GM23338 (cell line): ENCODE data around the gene MPPED2. TPM values are rescaled to one million over a fixed set of nuclear protein-coding genes. Genes with fewer than 3 reads are reported as not detected.
"Not testable (repeated sequence)": the region's sequence is repeated elsewhere in the genome, so short reads cannot be mapped to it uniquely, and the experiment has no call there.

Experiments used
- ATAC-seq: fragments of 200-7000 bp; cut with Tn5 transposase; 3 replicates; pipeline ENCODE4 v1.9.1; 2020
- DNase-seq: peaks from one replicate; pipeline ENCODE4 v3.0.0-alpha.2; 2015; ENCODE audit warnings: low spot score
- H2AFZ ChIP-seq: fragments of 200-600 bp; sonication (generic); 2 replicates; pipeline ENCODE4 v1.8.0; 2016; ENCODE audit warnings: antibody characterized with exemption, mild to moderate bottlenecking, moderate library complexity
- H3F3A ChIP-seq: fragments of 200-600 bp; sonication (generic); replicated peaks from 2 replicates; pipeline ENCODE4 v1.8.0; 2017; ENCODE audit warnings: antibody characterized with exemption, mixed run types, low read depth
- H3K27ac ChIP-seq: fragments of 200-600 bp; sonication (generic); 2 replicates; pipeline ENCODE4 v1.6.1; 2016; ENCODE audit warnings: low read depth
- H3K27me3 ChIP-seq: fragments of 200-600 bp; sonication (generic); 2 replicates; pipeline ENCODE4 v1.8.0; 2016; ENCODE audit warnings: mild to moderate bottlenecking, mixed run types, moderate library complexity; ENCODE audit not compliant: insufficient read depth
- H3K36me3 ChIP-seq: fragments of 200-600 bp; sonication (generic); 2 replicates; pipeline ENCODE4 v1.8.0; 2016; ENCODE audit warnings: mild to moderate bottlenecking; ENCODE audit not compliant: insufficient read depth
- H3K4me1 ChIP-seq: fragments of 200-600 bp; sonication (generic); 2 replicates; pipeline ENCODE4 v1.8.0; 2016; ENCODE audit warnings: mild to moderate bottlenecking, moderate library complexity; ENCODE audit not compliant: insufficient read depth
- H3K4me2 ChIP-seq: fragments of 200-600 bp; sonication (generic); 2 replicates; pipeline ENCODE4 v1.7.1; 2017; ENCODE audit warnings: mixed run types
- H3K4me3 ChIP-seq: fragments of 200-600 bp; sonication (generic); 2 replicates; pipeline ENCODE4 v1.6.1; 2016; ENCODE audit warnings: mixed run types
- H3K79me2 ChIP-seq: fragments of 200-600 bp; sonication (generic); replicated peaks from 2 replicates; pipeline ENCODE4 v1.8.0; 2017; ENCODE audit warnings: mild to moderate bottlenecking; ENCODE audit not compliant: insufficient read depth
- H3K9me2 ChIP-seq: fragments of 200-600 bp; sonication (generic); 2 replicates; pipeline ENCODE4 v1.8.0; 2017; ENCODE audit not compliant: insufficient read depth
- H4K20me1 ChIP-seq: fragments of 200-600 bp; sonication (generic); replicated peaks from 2 replicates; pipeline ENCODE4 v1.8.0; 2017; ENCODE audit warnings: mild to moderate bottlenecking; ENCODE audit not compliant: insufficient read depth
- H3K27ac Mint-ChIP-seq: 2 replicates; pipeline ENCODE4 v1.8.0; 2020; ENCODE audit warnings: inconsistent platforms, mild to moderate bottlenecking, moderate library complexity, mixed read lengths
- H3K27me3 Mint-ChIP-seq: 3 replicates; pipeline ENCODE4 v1.8.0; 2022; ENCODE audit warnings: low read depth, mild to moderate bottlenecking, moderate library complexity, mixed read lengths, inconsistent platforms; ENCODE audit not compliant: insufficient read depth, poor library complexity
- H3K36me3 Mint-ChIP-seq: 3 replicates; pipeline ENCODE4 v1.8.0; 2021; ENCODE audit warnings: low read depth, mild to moderate bottlenecking, inconsistent platforms, moderate library complexity, mixed read lengths
- H3K4me1 Mint-ChIP-seq: 3 replicates; pipeline ENCODE4 v1.8.0; 2020; ENCODE audit warnings: mild to moderate bottlenecking, inconsistent platforms, mixed read lengths
- H3K4me3 Mint-ChIP-seq: 3 replicates; pipeline ENCODE4 v1.8.0; 2021; ENCODE audit warnings: moderate library complexity, mild to moderate bottlenecking, inconsistent platforms, mixed read lengths
- H3K9me3 Mint-ChIP-seq: 3 replicates; pipeline ENCODE4 v1.8.0; 2020; ENCODE audit warnings: moderate library complexity, mild to moderate bottlenecking, inconsistent platforms, mixed read lengths
- EZH2 ChIP-seq: fragments of 200-600 bp; sonication (generic); IDR thresholded peaks from one replicate; pipeline ENCODE4 v1.8.0; 2017; ENCODE audit warnings: antibody characterized with exemption, mild to moderate bottlenecking, low read depth; ENCODE audit not compliant: unreplicated experiment
- JUNB ChIP-seq: IDR thresholded peaks from one replicate; pipeline ENCODE4 v1.6.1; 2016; ENCODE audit warnings: antibody characterized with exemption; ENCODE audit not compliant: unreplicated experiment
- NANOG ChIP-seq: IDR thresholded peaks from 2 replicates; pipeline ENCODE4 v1.6.1; 2016; ENCODE audit warnings: antibody characterized with exemption, borderline replicate concordance
- ZNF331 ChIP-seq: fragments of 250-450 bp; sonication (Bioruptor Pico); IDR thresholded peaks from 2 replicates; pipeline ENCODE4 v1.5.0; 2020; ENCODE audit warnings: low read depth, mild to moderate bottlenecking, moderate library complexity
- polyA plus RNA-seq: library from polyadenylated mRNA; unstranded; fragments of >200 nt; fragmentation: Nextera tagmentation; extraction: Ambion mirVana; gene quantifications from 2 replicates; pipeline ENCODE4 v1.2.1, GENCODE V29; 2016
- total RNA-seq: library from RNA; depleted of rRNA; stranded (reverse); fragments of >200 nt; shearing (Covaris generic); gene quantifications from 2 replicates; pipeline ENCODE4 v1.2.3, GENCODE V29; 2014
- TF ChIP-seq, protein P1 (sequence below): IDR thresholded peaks from 2 replicates; pipeline ENCODE4 v1.6.1; 2016; ENCODE audit warnings: antibody characterized with exemption

The MPPED2 gene
- total and polyA plus RNA-seq, 2 experiments from 2014 or later, result 4.4 to 6.8 TPM

DNA sequence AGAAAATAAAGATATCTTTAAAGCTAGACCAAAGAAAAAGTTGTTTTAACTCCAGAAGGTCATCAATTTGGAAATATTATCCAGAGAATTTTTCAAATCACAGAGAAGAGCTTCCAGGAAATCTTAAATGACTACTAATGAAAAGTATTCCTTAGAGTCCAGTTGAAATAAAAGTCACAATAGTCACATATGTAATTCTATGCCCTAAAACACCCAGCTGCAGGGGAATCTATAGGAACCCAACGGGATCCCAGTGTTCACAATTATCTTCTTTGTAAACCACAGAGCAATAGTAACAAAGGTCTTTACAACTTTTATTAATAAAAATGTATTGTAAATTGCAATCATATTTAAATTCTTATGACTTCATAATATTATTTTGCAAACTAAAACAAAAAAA lies 27.1 kb downstream of the MPPED2 start:
- TF ChIP-seq JUNB (no peak), ZNF331 (CRISPR knock-in tag) (no peak), NANOG (no peak), EZH2 (no peak)
- TF ChIP-seq, protein P1, sequence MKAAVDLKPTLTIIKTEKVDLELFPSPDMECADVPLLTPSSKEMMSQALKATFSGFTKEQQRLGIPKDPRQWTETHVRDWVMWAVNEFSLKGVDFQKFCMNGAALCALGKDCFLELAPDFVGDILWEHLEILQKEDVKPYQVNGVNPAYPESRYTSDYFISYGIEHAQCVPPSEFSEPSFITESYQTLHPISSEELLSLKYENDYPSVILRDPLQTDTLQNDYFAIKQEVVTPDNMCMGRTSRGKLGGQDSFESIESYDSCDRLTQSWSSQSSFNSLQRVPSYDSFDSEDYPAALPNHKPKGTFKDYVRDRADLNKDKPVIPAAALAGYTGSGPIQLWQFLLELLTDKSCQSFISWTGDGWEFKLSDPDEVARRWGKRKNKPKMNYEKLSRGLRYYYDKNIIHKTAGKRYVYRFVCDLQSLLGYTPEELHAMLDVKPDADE, result no peak
- peaks cover 24% of the 10 kb centered on the region for H3K9me3 Mint-ChIP-seq
- H3K4me1 Mint-ChIP-seq, result peaks cover 35% of the 10 kb centered on the region

DNA sequence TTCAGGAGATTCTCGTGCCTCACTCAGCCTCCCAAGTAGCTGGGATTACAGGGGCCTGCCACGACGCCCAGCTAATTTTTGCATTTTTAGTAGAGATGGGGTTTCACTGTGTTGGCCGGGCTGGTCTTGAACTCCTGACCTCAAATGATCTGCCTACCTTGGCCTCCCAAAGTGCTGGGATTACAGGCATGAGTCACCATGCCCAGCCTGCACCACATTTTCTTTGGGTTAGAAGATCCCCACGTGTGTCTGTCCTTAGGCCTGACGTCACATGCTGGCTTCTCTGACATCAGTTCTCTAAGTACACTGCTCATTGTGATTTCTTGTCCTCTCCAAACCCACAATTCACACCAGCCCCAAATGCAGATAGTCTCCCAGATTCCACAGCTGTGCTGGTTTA lies 31.6 kb downstream of the MPPED2 start:
- DNase-seq, H3K27ac ChIP-seq, H3K27me3 ChIP-seq, H3K4me2 ChIP-seq, H4K20me1 ChIP-seq, H3K36me3 Mint-ChIP-seq, H3K79me2 ChIP-seq, ATAC-seq, H3K9me2 ChIP-seq, H2AFZ ChIP-seq, H3K4me3 ChIP-seq, H3K9me3 Mint-ChIP-seq, H3F3A ChIP-seq, H3K4me3 Mint-ChIP-seq, H3K27me3 Mint-ChIP-seq, H3K36me3 ChIP-seq: not testable (repeated sequence)
- Mint-ChIP-seq H3K4me1 (peaks cover 52% of the 10 kb centered on the region), H3K27ac (0 out of 2 replicates have a peak overlapping the region, but pooled peaks have one; percentile 50)
- peaks cover 57% of the 10 kb centered on the region for H3K4me1 ChIP-seq

More for the DNA sequence above, 27.1 kb downstream of the MPPED2 start:
- peaks cover 35% of the 10 kb centered on the region for H3K4me1 ChIP-seq
- no peak overlapping the region for H3K27ac ChIP-seq
- H3K27me3 ChIP-seq, result no peaks in the 10 kb centered on the region
- no peaks in the 10 kb centered on the region; the same call in none of the 2 replicates for H3K79me2 ChIP-seq
- peak overlapping the region; percentile 36 for H3K4me2 ChIP-seq
- Mint-ChIP-seq H3K36me3 (peaks cover 34% of the 10 kb centered on the region), H3K27me3 (peaks cover 2% of the 10 kb centered on the region), H3K27ac (no peak overlapping the region), H3K4me3 (no peak overlapping the region)
- no peaks in the 10 kb centered on the region for H3K9me2 ChIP-seq
- H3K36me3 ChIP-seq, result no peaks in the 10 kb centered on the region; the same call in 1 of the 2 replicates
- H3F3A ChIP-seq, result no peaks in the 10 kb centered on the region
- H4K20me1 ChIP-seq, result no peaks in the 10 kb centered on the region
- ATAC-seq, result no peak
- no peak overlapping the region for H2AFZ ChIP-seq
- DNase-seq, result no peak
- no peak overlapping the region for H3K4me3 ChIP-seq

DNA sequence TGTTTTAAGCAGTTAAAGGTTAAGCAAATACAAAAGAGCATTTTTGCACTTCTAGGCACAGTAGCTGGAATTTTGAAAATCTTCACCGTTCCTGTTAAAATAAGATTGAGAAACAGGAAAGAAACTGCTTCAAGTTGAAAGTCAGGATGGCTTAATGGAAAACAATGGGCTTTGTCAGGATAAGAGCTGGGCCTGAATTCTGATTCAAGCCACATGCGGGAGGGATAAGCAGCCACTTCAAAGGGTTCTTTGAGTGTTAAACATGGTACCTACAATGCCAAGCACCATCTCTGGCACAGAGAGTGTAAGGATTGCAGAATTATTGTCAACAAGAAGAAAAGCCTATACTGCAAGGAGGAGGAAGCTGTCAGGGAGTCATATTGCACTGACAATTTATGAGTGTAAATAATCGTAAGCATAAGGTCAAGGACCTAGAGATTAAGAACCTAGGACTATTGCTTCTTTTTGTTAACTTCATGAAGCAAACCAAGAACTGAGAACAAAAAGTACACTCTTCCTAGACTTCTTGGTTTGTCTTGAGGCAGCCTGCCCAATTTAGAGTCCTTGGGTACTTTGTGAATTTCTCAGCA lies 32.5 kb downstream of the MPPED2 start:
- Histone ChIP-seq H3K4me2 (peak overlapping the region; percentile 52), H3K4me1 (peaks cover 57% of the 10 kb centered on the region), H3K27ac (no peak overlapping the region), H3K4me3 (no peak overlapping the region), H3K27me3 (no peaks in the 10 kb centered on the region), H4K20me1 (no peaks in the 10 kb centered on the region), H3F3A (no peaks in the 10 kb centered on the region), H3K9me2 (no peaks in the 10 kb centered on the region), H3K36me3 (no peaks in the 10 kb centered on the region), H2AFZ (no peak overlapping the region), H3K79me2 (peaks cover 7% of the 10 kb centered on the region)
- Mint-ChIP-seq H3K4me3 (no peak overlapping the region), H3K36me3 (peaks cover 9% of the 10 kb centered on the region), H3K27ac (no peak overlapping the region), H3K4me1 (peaks cover 56% of the 10 kb centered on the region), H3K27me3 (peaks cover 2% of the 10 kb centered on the region), H3K9me3 (no peaks in the 10 kb centered on the region)
- DNase-seq, result peak; percentile 55
- TF ChIP-seq ZNF331 (CRISPR knock-in tag), result no peak
- peak; percentile 81 for ATAC-seq
